AG09319 (cell line): ENCODE results near the gene GPR101.

ENCODE experiments used
- DNase-seq: peaks from one replicate; pipeline ENCODE4 v3.0.0-alpha.2; 2010; ENCODE audit warnings: low read depth; ENCODE audit errors: extremely low read depth
- TF ChIP-seq, protein P1 (sequence below): IDR thresholded peaks from 2 replicates; pipeline ENCODE4 v1.5.1; 2011; ENCODE audit warnings: low read depth, mild to moderate bottlenecking, inconsistent platforms, low read length, moderate library complexity

The GPR101 gene

DNA sequence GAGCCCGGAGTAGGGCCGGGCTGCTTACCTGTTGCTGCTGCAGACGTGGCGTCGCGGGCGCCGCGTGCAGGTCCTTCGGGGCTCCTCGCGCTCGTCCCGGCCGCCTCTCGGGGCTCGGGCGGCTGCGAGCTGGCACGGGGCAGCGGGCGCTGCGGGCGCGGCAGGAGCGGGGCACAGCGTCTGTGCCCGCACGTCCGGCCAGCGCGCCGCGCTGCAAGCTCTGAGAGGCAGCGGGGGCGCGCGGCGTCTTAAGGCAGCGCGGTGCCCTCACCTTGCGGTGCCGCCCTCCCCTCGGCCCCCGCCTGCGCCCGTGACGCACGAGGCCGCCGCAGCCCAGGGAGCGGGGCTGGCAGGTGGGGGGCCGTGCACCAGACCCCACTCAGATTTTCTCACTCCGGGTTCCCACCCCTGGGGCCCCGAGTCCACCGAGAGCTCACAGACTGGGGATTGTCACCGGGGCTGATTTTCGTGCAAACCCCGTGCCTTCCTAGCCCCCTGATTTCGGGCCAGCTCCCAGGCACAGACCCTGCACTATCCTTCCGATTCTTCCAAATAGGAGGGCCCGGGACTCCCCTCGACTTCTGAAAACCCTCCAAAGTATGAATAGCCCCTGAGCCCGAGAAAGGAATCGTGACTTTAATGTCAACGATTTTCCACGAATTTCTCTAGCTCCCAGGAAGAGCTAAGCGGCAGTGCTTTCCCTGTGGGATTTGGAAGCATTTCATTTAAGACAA is at the start of gene GPR101:
GPR101 (minus strand) TSS at position 222 of the 734 bp plus-strand sequence. CDS start 2,321 bp downstream, outside the sequence.
- TF ChIP-seq, protein P1, sequence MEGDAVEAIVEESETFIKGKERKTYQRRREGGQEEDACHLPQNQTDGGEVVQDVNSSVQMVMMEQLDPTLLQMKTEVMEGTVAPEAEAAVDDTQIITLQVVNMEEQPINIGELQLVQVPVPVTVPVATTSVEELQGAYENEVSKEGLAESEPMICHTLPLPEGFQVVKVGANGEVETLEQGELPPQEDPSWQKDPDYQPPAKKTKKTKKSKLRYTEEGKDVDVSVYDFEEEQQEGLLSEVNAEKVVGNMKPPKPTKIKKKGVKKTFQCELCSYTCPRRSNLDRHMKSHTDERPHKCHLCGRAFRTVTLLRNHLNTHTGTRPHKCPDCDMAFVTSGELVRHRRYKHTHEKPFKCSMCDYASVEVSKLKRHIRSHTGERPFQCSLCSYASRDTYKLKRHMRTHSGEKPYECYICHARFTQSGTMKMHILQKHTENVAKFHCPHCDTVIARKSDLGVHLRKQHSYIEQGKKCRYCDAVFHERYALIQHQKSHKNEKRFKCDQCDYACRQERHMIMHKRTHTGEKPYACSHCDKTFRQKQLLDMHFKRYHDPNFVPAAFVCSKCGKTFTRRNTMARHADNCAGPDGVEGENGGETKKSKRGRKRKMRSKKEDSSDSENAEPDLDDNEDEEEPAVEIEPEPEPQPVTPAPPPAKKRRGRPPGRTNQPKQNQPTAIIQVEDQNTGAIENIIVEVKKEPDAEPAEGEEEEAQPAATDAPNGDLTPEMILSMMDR = no peak
- DNase-seq = no peak

- TF ChIP-seq, protein P1 = no peak
- DNase-seq = no peak
Measured at GRCh38 chrX:137081239-137081638, 47.4 kb upstream of the GPR101 start.

- TF ChIP-seq, protein P1 = no peak
- DNase-seq = no peak
Measured at GRCh38 chrX:137072396-137072795, 38.6 kb upstream of the GPR101 start.

- no peak for DNase-seq
- TF ChIP-seq, protein P1 = no peak
Measured at GRCh38 chrX:137071596-137071995, 37.8 kb upstream of the GPR101 start.

DNA sequence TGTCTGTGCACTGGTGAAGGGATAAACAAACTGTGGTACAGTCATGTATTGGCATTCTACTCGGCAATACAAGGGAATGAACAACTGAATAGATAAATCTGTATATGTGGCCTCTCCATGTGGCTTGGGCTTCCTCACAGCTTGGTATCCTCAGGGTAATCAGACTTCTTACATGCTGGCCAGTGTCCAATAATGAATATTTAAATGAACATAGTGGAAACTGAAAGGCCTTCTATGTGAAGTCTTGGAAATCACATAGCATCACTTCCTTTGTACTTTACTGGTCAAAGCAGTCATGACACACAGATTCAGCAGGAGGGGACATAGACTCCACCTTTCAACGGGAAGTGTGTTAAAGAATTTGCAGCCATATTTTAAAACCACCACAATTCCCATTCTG is 33.4 kb upstream of the GPR101 start:
- TF ChIP-seq, protein P1 = no peak
- no peak for DNase-seq

DNA sequence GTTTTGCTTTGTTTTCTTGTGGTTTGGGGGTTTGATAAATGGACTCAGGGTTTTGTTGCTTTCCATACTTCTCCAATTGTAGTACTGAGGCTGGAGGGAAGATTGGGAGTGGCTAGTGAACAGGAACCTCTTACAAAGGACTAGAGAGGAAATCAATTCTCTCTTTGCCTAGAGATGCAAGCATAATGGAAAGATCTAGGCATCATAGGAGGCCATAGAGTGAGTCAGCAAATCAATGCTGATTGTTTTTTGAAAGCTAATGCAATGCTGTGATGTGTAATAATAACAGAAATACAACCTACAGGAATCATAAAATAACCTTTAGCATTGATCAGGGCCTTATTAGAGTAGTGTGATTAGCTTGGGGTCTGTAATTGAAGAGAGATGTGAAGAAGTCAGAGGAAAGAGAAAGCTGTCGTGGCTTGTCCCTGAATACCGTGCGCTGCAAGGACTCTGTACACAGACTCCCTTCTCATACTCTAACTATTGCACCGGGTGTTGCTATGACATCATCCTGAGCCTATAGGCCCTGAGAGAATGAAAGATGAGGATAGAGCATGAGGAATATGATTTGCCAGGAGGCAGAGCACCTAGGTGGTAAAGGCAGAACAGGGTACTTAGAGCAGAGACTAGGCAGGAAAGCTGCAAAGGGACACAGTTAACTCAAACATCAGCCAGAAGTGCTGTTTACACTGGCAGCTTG is 29.3 kb upstream of the GPR101 start:
- TF ChIP-seq, protein P1 = no peak
- DNase-seq = no peak

GRCh38 chrX:137058339-137059127 is 24.7 kb upstream of the GPR101 start:
- TF ChIP-seq, protein P1 = no peak
- no peak for DNase-seq
